A549 (cell line): ENCODE data around the gene NFIA.

ENCODE experiments used
- BHLHE40 ChIP-seq: IDR thresholded peaks from 2 replicates; pipeline ENCODE4 v1.6.1; 2012; ENCODE audit warnings: low read depth, low read length, inconsistent platforms
- EHMT2 ChIP-seq: fragments of 200-600 bp; sonication (generic); IDR thresholded peaks from 2 replicates; pipeline ENCODE4 v1.6.1; 2016; ENCODE audit warnings: antibody characterized with exemption, low read depth, mild to moderate bottlenecking, moderate library complexity
- EP300 ChIP-seq, 2 experiments: fragments of >200 bp; sonication (Bioruptor Twin); formaldehyde crosslinking; IDR thresholded peaks; 2 replicates in 1 of 2; 3 replicates in 1 of 2; pipeline ENCODE4 v1.6.1; 2016 to 2017
- FOSL2 ChIP-seq, 2 experiments: fragments of 450-650 bp in 1 of 2; fragments of >200 bp in 1 of 2; sonication (Bioruptor Twin) in 1 of 2; formaldehyde crosslinking; IDR thresholded peaks; 2 replicates each; pipeline versions ENCODE4 v1.5.0 to v1.6.1; 2016 to 2020; ENCODE audit warnings: mild to moderate bottlenecking in 1 of 2, moderate library complexity in 1 of 2
- PHF8 ChIP-seq: fragments of 200-600 bp; sonication (generic); IDR thresholded peaks from 2 replicates; pipeline ENCODE4 v1.6.1; 2016; ENCODE audit warnings: low read depth, mild to moderate bottlenecking, antibody characterized with exemption, moderate library complexity, borderline replicate concordance
- POLR2A ChIP-seq: IDR thresholded peaks from 2 replicates; pipeline ENCODE4 v1.6.1; 2012; ENCODE audit warnings: mild to moderate bottlenecking, low read length
- RAD21 ChIP-seq, 2 experiments: fragments of >200 bp in 1 of 2; sonication (Bioruptor Twin) in 1 of 2; formaldehyde crosslinking in 1 of 2; IDR thresholded peaks in 1 of 2; conservative IDR thresholded peaks in 1 of 2; 2 replicates in 1 of 2; 3 replicates in 1 of 2; pipeline ENCODE4 v1.6.1; 2012 to 2018; ENCODE audit warnings: inconsistent platforms in 1 of 2
- TF ChIP-seq, protein P1 (sequence below): fragments of >200 bp; sonication (Bioruptor Twin); formaldehyde crosslinking; IDR thresholded peaks from 3 replicates; pipeline ENCODE4 v1.5.1; 2016
- TF ChIP-seq, protein P2 (sequence below): fragments of 450-650 bp; IDR thresholded peaks from 2 replicates; pipeline ENCODE4 v1.6.1; 2014; ENCODE audit warnings: antibody characterized with exemption
- TF ChIP-seq, protein P3 (sequence below): IDR thresholded peaks from 2 replicates; pipeline ENCODE4 v1.6.1; 2012

DNA sequence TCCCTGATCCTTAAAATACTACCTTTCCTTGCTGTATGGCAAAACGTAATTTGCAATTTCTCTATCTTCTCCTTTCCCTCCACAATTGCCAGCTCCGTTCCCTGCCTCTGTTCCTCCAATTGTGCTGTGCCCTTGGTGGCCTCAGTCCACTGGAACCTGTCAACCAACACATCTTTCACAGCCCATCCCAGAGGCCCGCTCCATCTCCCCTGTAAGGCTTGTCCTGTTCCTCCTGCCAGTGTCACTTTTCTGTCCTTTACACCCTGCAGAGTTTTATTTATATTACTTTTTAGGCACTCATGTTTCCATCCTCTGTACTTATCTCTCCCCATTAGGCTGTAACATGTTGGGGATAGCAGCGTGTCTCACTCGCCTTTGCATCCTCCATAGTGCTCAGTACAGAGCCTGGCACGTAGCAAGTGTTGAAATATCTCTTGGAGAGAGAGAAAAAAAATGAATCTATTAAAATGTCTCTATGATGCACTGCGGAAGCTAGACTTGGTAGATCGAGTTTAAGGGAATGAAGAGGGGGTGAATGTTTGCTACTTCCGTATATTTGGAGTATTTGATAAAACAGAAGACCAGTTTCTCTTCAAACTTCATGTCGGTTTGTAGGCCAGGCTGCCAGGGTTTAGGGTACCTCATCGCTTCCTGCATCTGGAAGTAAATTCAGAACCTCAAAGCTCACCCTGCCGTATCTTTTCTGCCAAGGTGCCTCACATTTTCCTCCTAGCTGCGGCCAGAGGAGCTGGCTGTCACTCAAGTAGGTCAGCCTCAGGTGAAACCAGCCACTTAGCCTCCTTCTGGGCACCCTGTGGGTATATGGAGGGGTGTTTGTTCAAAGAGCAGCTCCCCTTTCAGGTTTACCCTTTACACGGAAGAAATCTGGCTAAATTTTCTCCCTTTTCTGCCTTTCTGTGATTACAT lies 338.8 kb downstream of the NFIA start:
- TF ChIP-seq, protein P1, sequence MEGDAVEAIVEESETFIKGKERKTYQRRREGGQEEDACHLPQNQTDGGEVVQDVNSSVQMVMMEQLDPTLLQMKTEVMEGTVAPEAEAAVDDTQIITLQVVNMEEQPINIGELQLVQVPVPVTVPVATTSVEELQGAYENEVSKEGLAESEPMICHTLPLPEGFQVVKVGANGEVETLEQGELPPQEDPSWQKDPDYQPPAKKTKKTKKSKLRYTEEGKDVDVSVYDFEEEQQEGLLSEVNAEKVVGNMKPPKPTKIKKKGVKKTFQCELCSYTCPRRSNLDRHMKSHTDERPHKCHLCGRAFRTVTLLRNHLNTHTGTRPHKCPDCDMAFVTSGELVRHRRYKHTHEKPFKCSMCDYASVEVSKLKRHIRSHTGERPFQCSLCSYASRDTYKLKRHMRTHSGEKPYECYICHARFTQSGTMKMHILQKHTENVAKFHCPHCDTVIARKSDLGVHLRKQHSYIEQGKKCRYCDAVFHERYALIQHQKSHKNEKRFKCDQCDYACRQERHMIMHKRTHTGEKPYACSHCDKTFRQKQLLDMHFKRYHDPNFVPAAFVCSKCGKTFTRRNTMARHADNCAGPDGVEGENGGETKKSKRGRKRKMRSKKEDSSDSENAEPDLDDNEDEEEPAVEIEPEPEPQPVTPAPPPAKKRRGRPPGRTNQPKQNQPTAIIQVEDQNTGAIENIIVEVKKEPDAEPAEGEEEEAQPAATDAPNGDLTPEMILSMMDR, result no peak
- TF ChIP-seq EP300 (IDR thresholded peaks at IDR 0.05), result no peak
- no peak for TF ChIP-seq FOSL2 (IDR thresholded peaks at IDR 0.05)
- no peak for TF ChIP-seq FOSL2 (CRISPR knock-in tag; IDR thresholded peaks at IDR 0.05)
- TF ChIP-seq BHLHE40, result no peak
- no peak for TF ChIP-seq RAD21 (conservative IDR thresholded peaks at IDR 0.05 in 1 of 2, IDR thresholded peaks at IDR 0.05 in 1 of 2)
- no peak for TF ChIP-seq PHF8
- TF ChIP-seq POLR2A, result no peak
- no peak for TF ChIP-seq EHMT2
- TF ChIP-seq, protein P2, sequence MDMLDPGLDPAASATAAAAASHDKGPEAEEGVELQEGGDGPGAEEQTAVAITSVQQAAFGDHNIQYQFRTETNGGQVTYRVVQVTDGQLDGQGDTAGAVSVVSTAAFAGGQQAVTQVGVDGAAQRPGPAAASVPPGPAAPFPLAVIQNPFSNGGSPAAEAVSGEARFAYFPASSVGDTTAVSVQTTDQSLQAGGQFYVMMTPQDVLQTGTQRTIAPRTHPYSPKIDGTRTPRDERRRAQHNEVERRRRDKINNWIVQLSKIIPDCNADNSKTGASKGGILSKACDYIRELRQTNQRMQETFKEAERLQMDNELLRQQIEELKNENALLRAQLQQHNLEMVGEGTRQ, result no peak
- TF ChIP-seq, protein P3, sequence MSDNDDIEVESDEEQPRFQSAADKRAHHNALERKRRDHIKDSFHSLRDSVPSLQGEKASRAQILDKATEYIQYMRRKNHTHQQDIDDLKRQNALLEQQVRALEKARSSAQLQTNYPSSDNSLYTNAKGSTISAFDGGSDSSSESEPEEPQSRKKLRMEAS, result no peak
